Measurements from ENCODE around the gene KXD1. TPM values are rescaled to one million over a fixed set of nuclear protein-coding genes. Genes with fewer than 3 reads are reported as not detected.

The KXD1 gene
- polyA plus RNA-seq, 1 of the 3 experiments (the other 2 are of a cell fraction), result 151 TPM

GRCh38 chr19:18523841-18524240 is 33.8 kb upstream of the KXD1 start:
- Histone ChIP-seq H4K20me1 (ENCODE audit: insufficient read depth) (peaks cover 11% of the 10 kb centered on the region), H3K27ac (ENCODE audit: low read depth in 2 of 2, low read length in 1 of 2) (no peak overlapping the region), H3K27me3 (ENCODE audit: insufficient read depth) (no peaks in the 10 kb centered on the region), H3K79me2 (ENCODE audit: insufficient read depth) (peaks cover 28% of the 10 kb centered on the region), H3F3A (replicated peaks; ENCODE audit: insufficient read depth) (peaks cover 17% of the 10 kb centered on the region), H3K36me3 (replicated peaks in 1 of 2; ENCODE audit: control insufficient read depth in 1 of 2, insufficient read depth in 2 of 2, low read length in 1 of 2) (no peaks in the 10 kb centered on the region), H3K9me2 (no peaks in the 10 kb centered on the region), H3K9me3 (no peaks in the 10 kb centered on the region), H2AFZ (ENCODE audit: low read depth) (no peak overlapping the region), H3K9ac (no peak overlapping the region), H3K4me2 (no peak overlapping the region), H3K4me1 (ENCODE audit: control insufficient read depth in 1 of 2, insufficient read depth in 2 of 2, low read depth in 1 of 2, low read length in 1 of 2) (peaks cover 4 to 11% of the 10 kb centered on the region in 2 experiments; a peak in 1 of 4 replicates), H3K4me3 (ENCODE audit: low read depth in 2 of 2, low read length in 1 of 2) (no peak overlapping the region)
- WGBS (ENCODE audit: low lambda C conversion rate), result 95% methylated on average over 9 of the region's 9 CpGs
- TF ChIP-seq POLR2AphosphoS5 (IDR thresholded peaks at IDR 0.05; ENCODE audit: low read depth, low read length) (no peak), GATA2 (CRISPR knock-in tag; IDR thresholded peaks at IDR 0.05) (no peak), USF1 (IDR thresholded peaks at IDR 0.05; ENCODE audit: borderline replicate concordance, low read depth) (no peak), RAD21 (IDR thresholded peaks at IDR 0.05; ENCODE audit: low read length) (no peak), REST (IDR thresholded peaks at IDR 0.05; ENCODE audit: low read depth, low read length) (no peak), MXI1 (IDR thresholded peaks at IDR 0.05; ENCODE audit: low read depth, low read length) (no peak), MAX (IDR thresholded peaks at IDR 0.05; ENCODE audit: low read depth) (no peak), IRF3 (IDR thresholded peaks at IDR 0.05; ENCODE audit: low read depth, low read length) (no peak), ZBTB33 (IDR thresholded peaks at IDR 0.05; ENCODE audit: borderline replicate concordance, low read depth) (no peak), GABPA (IDR thresholded peaks at IDR 0.05; ENCODE audit: low read depth) (no peak), TCF12 (IDR thresholded peaks at IDR 0.05) (no peak), TAF1 (IDR thresholded peaks at IDR 0.05; ENCODE audit: borderline replicate concordance, low read depth, low read length) (no peak), RCOR1 (IDR thresholded peaks at IDR 0.05; ENCODE audit: low read length) (no peak), FOXJ3 (CRISPR knock-in tag; IDR thresholded peaks at IDR 0.05) (no peak), FOSL2 (IDR thresholded peaks at IDR 0.05; ENCODE audit: borderline replicate concordance, low read depth) (no peak), EZH2phosphoT487 (IDR thresholded peaks at IDR 0.05; ENCODE audit: borderline replicate concordance, low read depth) (no peak), PBX3 (IDR thresholded peaks at IDR 0.05) (no peak), ELF1 (IDR thresholded peaks at IDR 0.05) (no peak), JUND (IDR thresholded peaks at IDR 0.05) (no peak)
- CTCF ChIA-PET, result interaction anchor here (1.7 to 5.4 kb wide), 3 partner anchors 9 to 36 kb away, joined by 4 to 29 read pairs (median 8); no protein-coding TSS in a partner anchor
- DNase-seq, result no peak
- POLR2A ChIA-PET, result interaction anchor here (0.6 kb wide), 1 partner anchor 248 kb away, joined by 3 read pairs; no protein-coding TSS in a partner anchor

Data from SK-N-SH (cell line).